ENCODE measurements around the gene BBOX1.

DNA sequence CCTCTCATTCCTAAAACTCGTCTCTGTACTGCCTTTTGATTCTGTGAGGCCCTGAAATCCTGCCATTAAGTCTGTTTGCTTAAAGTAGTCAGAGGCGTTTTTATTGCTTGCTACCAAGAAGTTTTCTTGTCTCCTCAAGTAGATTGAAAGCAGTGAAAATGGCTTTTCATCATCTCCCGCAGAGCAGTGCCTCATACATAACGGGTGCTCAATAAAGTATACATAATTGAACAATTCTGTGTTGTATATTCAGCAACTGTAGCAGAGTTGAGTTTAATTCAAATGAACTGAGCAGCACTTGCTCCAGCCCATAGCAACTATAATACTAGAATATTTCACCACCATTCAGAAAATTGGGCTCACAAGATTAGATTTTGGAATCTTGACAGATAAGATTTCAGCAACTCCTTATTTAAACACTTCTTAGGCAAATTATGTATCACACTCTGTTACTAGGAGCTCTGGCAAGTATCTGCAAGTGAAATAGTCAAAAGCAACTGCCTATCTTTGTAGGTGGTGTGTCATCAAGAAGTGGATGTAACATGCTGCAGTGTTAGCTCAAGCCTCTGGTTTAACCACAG is 26.7 kb upstream of the BBOX1 start:
- TF ChIP-seq, protein P1, sequence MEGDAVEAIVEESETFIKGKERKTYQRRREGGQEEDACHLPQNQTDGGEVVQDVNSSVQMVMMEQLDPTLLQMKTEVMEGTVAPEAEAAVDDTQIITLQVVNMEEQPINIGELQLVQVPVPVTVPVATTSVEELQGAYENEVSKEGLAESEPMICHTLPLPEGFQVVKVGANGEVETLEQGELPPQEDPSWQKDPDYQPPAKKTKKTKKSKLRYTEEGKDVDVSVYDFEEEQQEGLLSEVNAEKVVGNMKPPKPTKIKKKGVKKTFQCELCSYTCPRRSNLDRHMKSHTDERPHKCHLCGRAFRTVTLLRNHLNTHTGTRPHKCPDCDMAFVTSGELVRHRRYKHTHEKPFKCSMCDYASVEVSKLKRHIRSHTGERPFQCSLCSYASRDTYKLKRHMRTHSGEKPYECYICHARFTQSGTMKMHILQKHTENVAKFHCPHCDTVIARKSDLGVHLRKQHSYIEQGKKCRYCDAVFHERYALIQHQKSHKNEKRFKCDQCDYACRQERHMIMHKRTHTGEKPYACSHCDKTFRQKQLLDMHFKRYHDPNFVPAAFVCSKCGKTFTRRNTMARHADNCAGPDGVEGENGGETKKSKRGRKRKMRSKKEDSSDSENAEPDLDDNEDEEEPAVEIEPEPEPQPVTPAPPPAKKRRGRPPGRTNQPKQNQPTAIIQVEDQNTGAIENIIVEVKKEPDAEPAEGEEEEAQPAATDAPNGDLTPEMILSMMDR (IDR thresholded peaks at IDR 0.05) = no peak
- TF ChIP-seq POLR2A (IDR thresholded peaks at IDR 0.05) (no peak), EP300 (IDR thresholded peaks at IDR 0.05; ENCODE audit: low read depth) (no peak)

Data from transverse colon (tissue), 3 donors.